HepG2 (cell line): ENCODE measurements around the gene MUL1. TPM values are rescaled to one million over a fixed set of nuclear protein-coding genes. Genes with fewer than 3 reads are reported as not detected.

Experiments used
- CEBPG ChIP-seq: IDR thresholded peaks from 2 replicates; pipeline ENCODE4 v1.6.1; 2016
- DMTF1 ChIP-seq: sonication (generic); formaldehyde crosslinking; IDR thresholded peaks from 2 replicates; pipeline ENCODE4 v1.4.0; 2020; ENCODE audit warnings: mild to moderate bottlenecking, missing genetic modification reagents
- ELF3 ChIP-seq: IDR thresholded peaks from 2 replicates; pipeline ENCODE4 v1.6.1; 2016; ENCODE audit warnings: missing genetic modification reagents, missing compliant biosample characterization
- HNF1B ChIP-seq: sonication (generic); formaldehyde crosslinking; IDR thresholded peaks from 2 replicates; pipeline ENCODE4 v1.5.1; 2020; ENCODE audit warnings: mild to moderate bottlenecking, moderate library complexity, missing genetic modification reagents
- KLF16 ChIP-seq, 2 experiments: sonication (generic) in 1 of 2; formaldehyde crosslinking in 1 of 2; IDR thresholded peaks; 2 replicates each; pipeline versions ENCODE4 v1.6.1 to v1.8.0; 2016 to 2023; ENCODE audit warnings: missing genetic modification reagents in 2 of 2, missing compliant biosample characterization in 1 of 2
- MZF1 ChIP-seq: sonication (generic); formaldehyde crosslinking; IDR thresholded peaks from 2 replicates; pipeline ENCODE4 v1.8.1; 2023; ENCODE audit warnings: mild to moderate bottlenecking, missing genetic modification reagents, borderline replicate concordance
- PATZ1 ChIP-seq: sonication (generic); formaldehyde crosslinking; IDR thresholded peaks from 2 replicates; pipeline ENCODE4 v1.4.0; 2020; ENCODE audit warnings: missing genetic modification reagents
- RARG ChIP-seq: sonication (generic); formaldehyde crosslinking; IDR thresholded peaks from 2 replicates; pipeline ENCODE4 v1.4.0; 2020; ENCODE audit warnings: low read depth, mild to moderate bottlenecking, missing genetic modification reagents
- SMAD3 ChIP-seq: sonication (generic); formaldehyde crosslinking; IDR thresholded peaks from 2 replicates; pipeline ENCODE4 v1.4.0; 2020; ENCODE audit warnings: missing genetic modification reagents
- SOX6 ChIP-seq, 2 experiments: fragments of 450-650 bp in 1 of 2; sonication (generic) in 1 of 2; formaldehyde crosslinking in 1 of 2; IDR thresholded peaks; 2 replicates each; pipeline versions ENCODE4 v1.4.0 to v1.6.1; 2017 to 2020; ENCODE audit warnings: antibody characterized with exemption in 1 of 2, mild to moderate bottlenecking in 1 of 2, missing genetic modification reagents in 1 of 2
- SP4 ChIP-seq: sonication (generic); formaldehyde crosslinking; IDR thresholded peaks from 2 replicates; pipeline ENCODE4 v1.8.1; 2023; ENCODE audit warnings: mild to moderate bottlenecking, missing genetic modification reagents
- THAP11 ChIP-seq: IDR thresholded peaks from 2 replicates; pipeline ENCODE4 v1.6.1; 2016; ENCODE audit warnings: missing biosample characterization, missing genetic modification reagents
- ZNF205 ChIP-seq: IDR thresholded peaks from 2 replicates; pipeline ENCODE4 v1.6.1; 2018; ENCODE audit warnings: missing biosample characterization, missing genetic modification reagents
- ZNF33A ChIP-seq: sonication (generic); formaldehyde crosslinking; IDR thresholded peaks from 2 replicates; pipeline ENCODE4 v1.5.1; 2020; ENCODE audit warnings: missing genetic modification reagents, mild to moderate bottlenecking, moderate library complexity, borderline replicate concordance
- ZNF614 ChIP-seq: IDR thresholded peaks from 2 replicates; pipeline ENCODE4 v1.6.1; 2018; ENCODE audit warnings: missing biosample characterization, missing genetic modification reagents, inconsistent platforms, borderline replicate concordance
- ZNF782 ChIP-seq: sonication (generic); formaldehyde crosslinking; IDR thresholded peaks from 2 replicates; pipeline ENCODE4 v1.4.0; 2020; ENCODE audit warnings: missing genetic modification reagents, mild to moderate bottlenecking, borderline replicate concordance
- polyA plus RNA-seq, 8 experiments: library from polyadenylated mRNA; depleted of rRNA in 3 of 8; stranded (reverse) in 7 of 8; unstranded in 1 of 8; fragments of >200 nt; fragmentation: Illumina TruSeq in 4 of 8; extraction: Trizol in 4 of 8; gene quantifications; 2 replicates each; pipeline versions ENCODE4 v1.2.1 to v1.2.3, GENCODE V29; 2011 to 2016; ENCODE audit warnings: low read depth in 4 of 8, missing spikeins in 1 of 8, mixed read lengths in 1 of 8; ENCODE audit not compliant: insufficient read depth in 1 of 8
- total RNA-seq, 5 experiments: library from RNA; depleted of rRNA; stranded (reverse); fragments of >200 nt; fragmentation: Illumina TruSeq; extraction: Trizol; gene quantifications; 2 replicates each; pipeline ENCODE4 v1.2.3, GENCODE V29; 2016; ENCODE audit warnings: low read depth in 1 of 5
- TF ChIP-seq, protein P1 (sequence below): sonication (generic); formaldehyde crosslinking; IDR thresholded peaks from 2 replicates; pipeline ENCODE4 v1.4.0; 2020; ENCODE audit warnings: missing genetic modification reagents
- TF ChIP-seq, protein P2 (sequence below): sonication (generic); formaldehyde crosslinking; IDR thresholded peaks from 2 replicates; pipeline ENCODE4 v1.8.0; 2022; ENCODE audit warnings: mild to moderate bottlenecking, missing genetic modification reagents; ENCODE audit not compliant: insufficient replicate concordance

The MUL1 gene
- total and polyA plus RNA-seq, 2 of the 13 experiments (the other 11 are each of a cell fraction or from before 2014, with no cell fraction given) = 21.5 to 26.5 TPM

DNA sequence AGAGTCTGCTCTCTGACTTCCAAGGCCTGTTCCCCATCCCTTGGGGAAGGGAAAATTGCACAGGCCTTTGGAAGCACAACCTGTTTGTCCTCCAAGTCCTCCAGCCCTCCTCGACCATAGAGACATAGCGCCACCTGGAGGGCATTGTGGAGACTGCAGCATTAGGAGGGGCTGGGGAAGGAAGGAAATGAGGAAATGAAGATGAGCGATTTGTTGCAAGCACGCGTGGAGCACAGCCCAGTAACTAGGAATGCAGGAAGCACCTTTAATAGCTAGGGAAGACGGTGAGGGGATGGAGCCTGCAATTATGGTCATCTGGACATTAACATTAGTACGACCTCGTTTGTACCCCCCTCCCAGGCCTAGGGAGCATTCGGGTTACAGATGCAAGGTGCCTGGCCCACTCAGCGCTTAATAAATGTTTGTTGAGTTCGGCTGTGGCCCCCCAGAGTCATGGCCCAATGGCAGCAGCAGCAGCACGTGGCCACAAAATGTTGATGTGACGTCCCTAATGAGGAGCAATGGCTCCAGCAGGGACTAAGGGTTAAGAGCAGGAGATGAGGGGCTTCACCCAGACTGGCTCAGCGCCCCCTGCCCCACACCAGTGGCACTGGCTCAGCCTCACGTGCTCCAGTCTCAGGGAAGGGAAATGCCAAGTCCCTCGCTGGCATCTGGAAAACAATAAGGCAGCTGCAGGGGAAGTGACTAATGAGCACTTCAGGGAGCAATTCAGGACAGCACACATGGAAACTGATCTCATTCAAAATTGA is 13.9 kb downstream of the MUL1 start (continued):
- peak; percentile 52 for TF ChIP-seq CEBPG
- 0 out of 2 replicates have a peak, but pooled peaks have one; percentile 31 for TF ChIP-seq THAP11 (CRISPR knock-in tag)
- TF ChIP-seq SP4 (CRISPR knock-in tag) = peak; percentile 23; the same call in 1 of the 2 replicates
- 0 out of 2 replicates have a peak, but pooled peaks have one; percentile 26 for TF ChIP-seq MZF1 (CRISPR knock-in tag)
- TF ChIP-seq PATZ1 (CRISPR knock-in tag) = peak; percentile 36; the same call in 1 of the 2 replicates
- no peak for TF ChIP-seq ZNF205 (CRISPR knock-in tag)
- TF ChIP-seq SMAD3 (CRISPR knock-in tag) = peak; percentile 30; the same call in 1 of the 2 replicates
- no peak for TF ChIP-seq SOX6 (IDR thresholded peaks at IDR 0.05)
- peak; percentile 50; the same call in 1 of the 2 replicates for TF ChIP-seq SOX6 (CRISPR knock-in tag; IDR thresholded peaks at IDR 0.05)
- TF ChIP-seq ZNF782 = 0 out of 2 replicates have a peak, but pooled peaks have one; percentile 15
- TF ChIP-seq DMTF1 (CRISPR knock-in tag) = no peak
- TF ChIP-seq RARG (CRISPR knock-in tag) = no peak
- TF ChIP-seq HNF1B = peak; percentile 78
- TF ChIP-seq, protein P1, sequence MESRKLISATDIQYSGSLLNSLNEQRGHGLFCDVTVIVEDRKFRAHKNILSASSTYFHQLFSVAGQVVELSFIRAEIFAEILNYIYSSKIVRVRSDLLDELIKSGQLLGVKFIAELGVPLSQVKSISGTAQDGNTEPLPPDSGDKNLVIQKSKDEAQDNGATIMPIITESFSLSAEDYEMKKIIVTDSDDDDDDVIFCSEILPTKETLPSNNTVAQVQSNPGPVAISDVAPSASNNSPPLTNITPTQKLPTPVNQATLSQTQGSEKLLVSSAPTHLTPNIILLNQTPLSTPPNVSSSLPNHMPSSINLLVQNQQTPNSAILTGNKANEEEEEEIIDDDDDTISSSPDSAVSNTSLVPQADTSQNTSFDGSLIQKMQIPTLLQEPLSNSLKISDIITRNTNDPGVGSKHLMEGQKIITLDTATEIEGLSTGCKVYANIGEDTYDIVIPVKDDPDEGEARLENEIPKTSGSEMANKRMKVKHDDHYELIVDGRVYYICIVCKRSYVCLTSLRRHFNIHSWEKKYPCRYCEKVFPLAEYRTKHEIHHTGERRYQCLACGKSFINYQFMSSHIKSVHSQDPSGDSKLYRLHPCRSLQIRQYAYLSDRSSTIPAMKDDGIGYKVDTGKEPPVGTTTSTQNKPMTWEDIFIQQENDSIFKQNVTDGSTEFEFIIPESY (CRISPR knock-in tag) = peak; percentile 51; the same call in 1 of the 2 replicates
- TF ChIP-seq, protein P2, sequence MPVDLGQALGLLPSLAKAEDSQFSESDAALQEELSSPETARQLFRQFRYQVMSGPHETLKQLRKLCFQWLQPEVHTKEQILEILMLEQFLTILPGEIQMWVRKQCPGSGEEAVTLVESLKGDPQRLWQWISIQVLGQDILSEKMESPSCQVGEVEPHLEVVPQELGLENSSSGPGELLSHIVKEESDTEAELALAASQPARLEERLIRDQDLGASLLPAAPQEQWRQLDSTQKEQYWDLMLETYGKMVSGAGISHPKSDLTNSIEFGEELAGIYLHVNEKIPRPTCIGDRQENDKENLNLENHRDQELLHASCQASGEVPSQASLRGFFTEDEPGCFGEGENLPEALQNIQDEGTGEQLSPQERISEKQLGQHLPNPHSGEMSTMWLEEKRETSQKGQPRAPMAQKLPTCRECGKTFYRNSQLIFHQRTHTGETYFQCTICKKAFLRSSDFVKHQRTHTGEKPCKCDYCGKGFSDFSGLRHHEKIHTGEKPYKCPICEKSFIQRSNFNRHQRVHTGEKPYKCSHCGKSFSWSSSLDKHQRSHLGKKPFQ (CRISPR knock-in tag) = peak; percentile 31
- TF ChIP-seq ZNF614 = peak; percentile 33; the same call in 1 of the 2 replicates
- peak; percentile 75 for TF ChIP-seq ELF3 (CRISPR knock-in tag)
- TF ChIP-seq ZNF33A = no peak
- TF ChIP-seq KLF16 (CRISPR knock-in tag; IDR thresholded peaks at IDR 0.05) = peak in 1 of 2 experiments; percentile 71; a peak in 1 of 4 replicates
